Effector CD8-positive, alpha-beta T cell (primary cell): Measurements from ENCODE around the gene KLHL29.

Source experiments
- DNase-seq: peaks from one replicate; lab custom pipeline; 2025; lab: John Stamatoyannopoulos, UW

Gene KLHL29

GRCh38 chr2:23593752-23594459 lies 208.9 kb downstream of the KLHL29 start:
- no peak for DNase-seq

GRCh38 chr2:23594460-23594825 lies 209.5 kb downstream of the KLHL29 start:
- no peak for DNase-seq

- DNase-seq, result no peak
Measured at GRCh38 chr2:23595021-23595420, 210.0 kb downstream of the KLHL29 start.

GRCh38 chr2:23595601-23596251 lies 210.7 kb downstream of the KLHL29 start:
- DNase-seq, result no peak

- no peak for DNase-seq
Measured at GRCh38 chr2:23596316-23596885, 211.4 kb downstream of the KLHL29 start.

GRCh38 chr2:23597687-23598086 lies 212.7 kb downstream of the KLHL29 start:
- DNase-seq, result no peak

GRCh38 chr2:23599006-23599405 lies 214.0 kb downstream of the KLHL29 start:
- no peak for DNase-seq

GRCh38 chr2:23599667-23600066 lies 214.7 kb downstream of the KLHL29 start:
- DNase-seq, result no peak

- DNase-seq, result no peak
Measured at GRCh38 chr2:23600346-23600745, 215.4 kb downstream of the KLHL29 start.

GRCh38 chr2:23601301-23601965 lies 216.5 kb downstream of the KLHL29 start:
- no peak for DNase-seq

GRCh38 chr2:23602116-23602515 lies 217.1 kb downstream of the KLHL29 start:
- DNase-seq, result no peak

GRCh38 chr2:23603156-23603555 lies 218.2 kb downstream of the KLHL29 start:
- no peak for DNase-seq

GRCh38 chr2:23603581-23603980 lies 218.6 kb downstream of the KLHL29 start:
- no peak for DNase-seq

GRCh38 chr2:23604731-23605130 lies 219.8 kb downstream of the KLHL29 start:
- no peak for DNase-seq

- no peak for DNase-seq
Measured at GRCh38 chr2:23605236-23605635, 220.3 kb downstream of the KLHL29 start.

- DNase-seq, result no peak
Measured at GRCh38 chr2:23606196-23606595, 221.2 kb downstream of the KLHL29 start.

- DNase-seq, result no peak
Measured at GRCh38 chr2:23606968-23607367, 222.0 kb downstream of the KLHL29 start.

GRCh38 chr2:23607925-23608324 lies 222.9 kb downstream of the KLHL29 start:
- no peak for DNase-seq

- DNase-seq, result no peak
Measured at GRCh38 chr2:23609254-23609653, 224.3 kb downstream of the KLHL29 start.

- DNase-seq, result no peak
Measured at GRCh38 chr2:23611839-23612238, 226.9 kb downstream of the KLHL29 start.

GRCh38 chr2:23614701-23615100 lies 229.7 kb downstream of the KLHL29 start:
- no peak for DNase-seq

- DNase-seq, result no peak
Measured at GRCh38 chr2:23615216-23616020, 230.4 kb downstream of the KLHL29 start.
